ENCODE measurements around the gene CISD3. TPM values are rescaled to one million over a fixed set of nuclear protein-coding genes. Genes with fewer than 3 reads are reported as not detected.

The CISD3 gene
- total and polyA plus RNA-seq, 2 of the 4 experiments (the other 2 are of a cell fraction): 1.3 to 14.1 TPM

DNA sequence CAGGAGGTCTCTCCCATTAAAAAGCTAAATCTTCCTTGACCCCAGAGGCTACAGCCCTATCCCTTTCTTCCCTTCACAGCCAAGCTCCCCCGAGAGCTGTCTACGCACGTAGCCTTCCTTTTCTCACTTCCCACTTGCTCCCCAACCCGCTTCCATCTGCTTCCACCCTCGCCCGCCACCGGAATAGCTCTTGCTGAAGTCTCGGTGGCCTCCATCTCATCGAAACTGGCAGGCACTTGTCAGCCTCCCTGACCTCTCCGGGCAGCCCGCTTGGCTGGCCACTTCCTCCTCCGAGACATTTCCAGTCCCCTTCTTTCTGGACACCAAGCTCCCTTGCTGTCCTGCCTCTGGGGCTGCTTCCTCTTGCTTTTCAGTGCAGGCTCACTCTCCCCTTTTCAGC, 44.6 kb upstream of the CISD3 start:
- Histone ChIP-seq H2BK20ac (ENCODE audit: low read depth, low read length) (no peak overlapping the region), H3K23ac (ENCODE audit: low read depth, low read length) (no peak overlapping the region), H3K18ac (ENCODE audit: low read depth, low read length) (no peak overlapping the region), H4K8ac (ENCODE audit: low read depth in 2 of 2, low read length in 2 of 2) (no peak overlapping the region), H2AK9ac (replicated peaks; ENCODE audit: low read depth, low read length, poor library complexity) (no peak overlapping the region), H3K4me3 (ENCODE audit: insufficient read depth, low read depth, low read length) (no peak overlapping the region), H4K20me1 (ENCODE audit: insufficient read depth, low read length) (no peaks in the 10 kb centered on the region), H2BK120ac (ENCODE audit: low read depth, low read length) (no peak overlapping the region), H2AFZ (replicated peaks; ENCODE audit: low read length, poor library complexity) (no peak overlapping the region), H2AK5ac (ENCODE audit: low read depth, low read length) (no peak overlapping the region), H4K5ac (ENCODE audit: low read depth, low read length) (no peak overlapping the region), H2BK5ac (ENCODE audit: low read depth, low read length, poor library complexity, severe bottlenecking) (no peak overlapping the region), H3K4ac (ENCODE audit: low read depth, low read length) (no peak overlapping the region), H3K9me1 (ENCODE audit: insufficient read depth, low read length) (no peaks in the 10 kb centered on the region), H3K4me2 (ENCODE audit: low read depth, low read length) (no peak overlapping the region), H3K9ac (ENCODE audit: low read depth, low read length) (no peak overlapping the region), H3K27ac (ENCODE audit: insufficient read depth, low read length) (no peak overlapping the region), H3K27me3 (ENCODE audit: control insufficient read depth, insufficient read depth, low read length) (peaks cover 7% of the 10 kb centered on the region), H3K9me3 (ENCODE audit: control insufficient read depth, insufficient read depth, low read length) (no peaks in the 10 kb centered on the region), H4K91ac (ENCODE audit: insufficient read depth, low read depth, low read length) (no peak overlapping the region), H3K79me1 (ENCODE audit: low read depth in 1 of 2, low read length in 2 of 2) (no peaks in the 10 kb centered on the region), H3K56ac (ENCODE audit: extremely low read depth, insufficient read depth, low read length) (no peak overlapping the region), H2BK15ac (ENCODE audit: low read depth, low read length) (no peak overlapping the region), H3K4me1 (ENCODE audit: control insufficient read depth, insufficient read depth, low read length) (no peaks in the 10 kb centered on the region), H3K14ac (replicated peaks; ENCODE audit: low read depth, low read length) (no peak overlapping the region), H3K36me3 (ENCODE audit: control insufficient read depth, insufficient read depth, low read length) (no peaks in the 10 kb centered on the region)
- intact Hi-C loops (cut with micrococcal nuclease) (no loop called here), in situ Hi-C loops (cut with MboI; ENCODE audit: low sequenced_read_pairs) (no loop called here), dilution Hi-C loops (cut with HindIII; ENCODE audit: low sequenced_read_pairs, unreplicated experiment) (no loop called here)
- 77% methylated on average over 9 of the region's 12 CpGs; no CpG with 5 or more reads in 1 of the 2 experiments for WGBS, 2 experiments (ENCODE audit: extremely low coverage in 2 of 2, insufficient read length in 1 of 2)
- TF ChIP-seq SMC3 (IDR thresholded peaks at IDR 0.05; ENCODE audit: low read depth, low read length) (no peak), CHD1 (IDR thresholded peaks at IDR 0.05; ENCODE audit: low read depth, low read length) (no peak), NFE2L2 (IDR thresholded peaks at IDR 0.05; ENCODE audit: low read depth, low read length) (no peak), MAZ (IDR thresholded peaks at IDR 0.05; ENCODE audit: borderline replicate concordance, low read depth, low read length) (no peak), CEBPB (IDR thresholded peaks at IDR 0.05; ENCODE audit: low read depth, low read length) (no peak), USF2 (IDR thresholded peaks at IDR 0.05; ENCODE audit: low read depth, low read length) (no peak), MXI1 (IDR thresholded peaks at IDR 0.05; ENCODE audit: borderline replicate concordance, low read depth, low read length) (no peak), RAD21 (IDR thresholded peaks at IDR 0.05; ENCODE audit: low read length) (no peak), POLR2A (IDR thresholded peaks at IDR 0.05; ENCODE audit: low read depth, low read length) (no peak), RFX5 (IDR thresholded peaks at IDR 0.05; ENCODE audit: low read depth, low read length) (no peak), FOS (IDR thresholded peaks at IDR 0.05; ENCODE audit: low read depth, low read length) (no peak), CTCF (conservative IDR thresholded peaks at IDR 0.05; ENCODE audit: low read depth, low read length) (no peak), ELK1 (IDR thresholded peaks at IDR 0.05; ENCODE audit: borderline replicate concordance, low read depth, low read length) (no peak), RCOR1 (IDR thresholded peaks at IDR 0.05; ENCODE audit: insufficient replicate concordance, low read length) (no peak), BHLHE40 (IDR thresholded peaks at IDR 0.05; ENCODE audit: low read depth, low read length) (no peak), MAFK (IDR thresholded peaks at IDR 0.05; ENCODE audit: low read depth, low read length) (no peak)
- POLR2A ChIA-PET (ENCODE audit: unreplicated experiment): no interaction called here
- CTCF ChIA-PET: no interaction called here
- no TSS peak for BruUV-seq (replicated peaks)
- no peak for ATAC-seq (ENCODE audit: low read depth)
- DNase-seq: no peak
